Measurements from ENCODE around the gene RHBDF1.
A peak's percentile ranks its signal among the peaks of the same experiment; 100 is the strongest.
"Not testable (repeated sequence)": the region's sequence is repeated elsewhere in the genome, so short reads cannot be mapped to it uniquely, and the experiment has no call there.

Gene RHBDF1

GRCh38 chr16:59440-60059, 12.9 kb downstream of the RHBDF1 start:
- DNase-seq (ENCODE audit: low read depth in 2 of 2, low spot score in 1 of 2) = no peak

GRCh38 chr16:58491-59439, 13.7 kb downstream of the RHBDF1 start:
- no peak for DNase-seq (ENCODE audit: low read depth in 2 of 2, low spot score in 1 of 2)

GRCh38 chr16:57711-58110, 14.7 kb downstream of the RHBDF1 start:
- DNase-seq (ENCODE audit: low read depth in 2 of 2, low spot score in 1 of 2) = no peak

- no peak for DNase-seq (ENCODE audit: low read depth in 2 of 2, low spot score in 1 of 2)
Observed at GRCh38 chr16:56231-56927, 16.1 kb downstream of the RHBDF1 start.

GRCh38 chr16:55571-56136, 16.8 kb downstream of the RHBDF1 start:
- no peak for DNase-seq (ENCODE audit: low read depth in 2 of 2, low spot score in 1 of 2)

GRCh38 chr16:54237-54581, 18.2 kb downstream of the RHBDF1 start:
- DNase-seq (ENCODE audit: low read depth in 2 of 2, low spot score in 1 of 2) = no peak

GRCh38 chr16:53346-54236, 18.8 kb downstream of the RHBDF1 start, which contains the start of the genes POLR3K and SNRNP25:
Gene POLR3K, minus strand, starts transcription at chr16:53608. Its CDS starts 22 bp downstream, at chr16:53586.
Gene SNRNP25, plus strand, starts transcription at chr16:53828. Its CDS starts 189 bp downstream, at chr16:54017.
- DNase-seq (ENCODE audit: low read depth in 2 of 2, low spot score in 1 of 2) = peak; percentile 93 to 94

GRCh38 chr16:50769-51591, 21.5 kb downstream of the RHBDF1 start:
- DNase-seq (ENCODE audit: low read depth in 2 of 2, low spot score in 1 of 2) = no peak

GRCh38 chr16:47234-47633, 25.2 kb downstream of the RHBDF1 start:
- no peak for DNase-seq (ENCODE audit: low read depth in 2 of 2, low spot score in 1 of 2)

- not testable (repeated sequence) for DNase-seq (ENCODE audit: low read depth in 2 of 2, low spot score in 1 of 2)
Observed at GRCh38 chr16:46510-46909, 25.9 kb downstream of the RHBDF1 start.

- no peak for DNase-seq (ENCODE audit: low read depth in 2 of 2, low spot score in 1 of 2)
Observed at GRCh38 chr16:45454-45853, 27.0 kb downstream of the RHBDF1 start.

GRCh38 chr16:44655-45054, 27.8 kb downstream of the RHBDF1 start:
- no peak for DNase-seq (ENCODE audit: low read depth in 2 of 2, low spot score in 1 of 2)

GRCh38 chr16:43294-43693, 29.1 kb downstream of the RHBDF1 start:
- no peak for DNase-seq (ENCODE audit: low read depth in 2 of 2, low spot score in 1 of 2)

- DNase-seq (ENCODE audit: low read depth in 2 of 2, low spot score in 1 of 2) = no peak
Observed at GRCh38 chr16:42691-43090, 29.7 kb downstream of the RHBDF1 start.

- no peak for DNase-seq (ENCODE audit: low read depth in 2 of 2, low spot score in 1 of 2)
Observed at GRCh38 chr16:42069-42457, 30.4 kb downstream of the RHBDF1 start.

GRCh38 chr16:41439-42068, 30.9 kb downstream of the RHBDF1 start:
- DNase-seq (ENCODE audit: low read depth in 2 of 2, low spot score in 1 of 2) = no peak

- peak in 1 of 2 donors; percentile 21 for DNase-seq (ENCODE audit: low read depth in 2 of 2, low spot score in 1 of 2)
Observed at GRCh38 chr16:38941-39892, 33.2 kb downstream of the RHBDF1 start.

GRCh38 chr16:38206-38605, 34.2 kb downstream of the RHBDF1 start:
- not testable (repeated sequence) for DNase-seq (ENCODE audit: low read depth in 2 of 2, low spot score in 1 of 2)
